ENCODE measurements around the gene C3orf22. TPM values are rescaled to one million over a fixed set of nuclear protein-coding genes. Genes with fewer than 3 reads are reported as not detected.

The C3orf22 gene
- total RNA-seq, 1 experiment from 2014 or later: not detected

- H3K36me3 ChIP-seq: no peaks in the 10 kb centered on the region
- DNase-seq (ENCODE audit: low read depth in 1 of 2, low spot score in 2 of 2): no peak
- H3K4me3 ChIP-seq: no peak overlapping the region
- H3K27ac ChIP-seq: no peak overlapping the region
- no peaks in the 10 kb centered on the region for H3K27me3 ChIP-seq (replicated peaks)
- no peaks in the 10 kb centered on the region for H3K9me3 ChIP-seq (replicated peaks)
- peaks cover 6% of the 10 kb centered on the region for H3K4me1 ChIP-seq (replicated peaks)
Observed at GRCh38 chr3:126514161-126514560, 44.6 kb downstream of the C3orf22 start.

DNA sequence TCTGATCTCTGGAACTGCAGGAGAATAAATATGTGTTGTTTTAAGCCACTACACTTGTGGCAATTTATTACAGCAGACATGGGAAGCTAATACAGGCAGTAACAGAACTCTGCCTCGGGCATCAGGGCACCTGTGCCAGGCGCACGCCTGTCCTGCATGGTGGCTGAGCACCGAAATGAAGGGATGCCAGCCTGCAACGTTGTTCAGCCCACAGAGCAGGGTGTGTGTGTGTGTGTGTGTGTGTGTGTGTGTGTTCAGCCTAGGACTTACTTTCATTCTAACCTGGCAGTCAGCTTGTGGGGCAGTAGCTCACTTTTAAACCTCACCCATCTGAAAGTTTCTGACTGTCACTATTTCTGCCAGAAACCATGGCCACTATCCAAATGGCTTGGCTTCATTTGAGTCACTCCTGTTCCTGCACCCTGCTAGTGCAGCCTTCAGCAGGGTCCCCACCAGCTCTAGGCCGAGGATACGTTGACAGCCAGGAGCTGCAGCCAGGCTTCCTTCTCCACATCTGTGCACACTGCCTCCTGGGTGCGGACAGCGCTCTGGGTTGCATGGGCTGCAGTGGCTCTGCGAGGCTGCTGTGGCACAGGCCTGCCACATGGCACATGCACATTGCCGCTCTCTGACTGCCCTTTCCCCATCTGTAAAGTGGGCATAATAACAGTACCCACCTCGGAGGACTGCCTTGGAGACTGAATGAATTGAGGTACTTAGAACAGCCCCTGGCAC is 45.6 kb downstream of the C3orf22 start:
- no peak overlapping the region for H3K27ac ChIP-seq
- H3K9me3 ChIP-seq (replicated peaks): no peaks in the 10 kb centered on the region
- H3K36me3 ChIP-seq: no peaks in the 10 kb centered on the region
- no peaks in the 10 kb centered on the region for H3K27me3 ChIP-seq (replicated peaks)
- H3K4me3 ChIP-seq: no peak overlapping the region
- peaks cover 13% of the 10 kb centered on the region for H3K4me1 ChIP-seq (replicated peaks)
- no peak for DNase-seq (ENCODE audit: low read depth in 1 of 2, low spot score in 2 of 2)

DNA sequence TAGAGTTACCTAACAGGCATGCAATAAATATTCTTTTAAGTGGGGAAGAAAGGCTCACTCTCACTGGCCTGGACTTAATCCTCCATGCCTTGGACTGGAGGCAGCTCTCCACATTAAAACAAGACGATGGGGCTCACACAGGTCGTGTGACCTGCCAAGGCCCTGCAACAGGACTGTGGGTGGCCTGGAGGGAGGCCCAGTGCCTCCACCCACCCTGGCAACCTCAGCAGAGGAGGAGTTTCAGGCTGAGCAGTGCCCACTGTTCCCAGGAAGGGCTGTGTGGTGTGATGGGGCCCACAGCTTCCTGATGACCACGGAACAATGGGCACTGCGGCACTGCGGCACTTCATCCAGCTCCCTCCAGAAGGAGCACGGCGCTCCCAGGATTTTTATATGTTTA is 46.7 kb downstream of the C3orf22 start:
- no peak overlapping the region for H3K27ac ChIP-seq
- H3K9me3 ChIP-seq (replicated peaks): no peaks in the 10 kb centered on the region
- H3K27me3 ChIP-seq (replicated peaks): no peaks in the 10 kb centered on the region
- no peaks in the 10 kb centered on the region for H3K36me3 ChIP-seq
- H3K4me3 ChIP-seq: no peak overlapping the region
- H3K4me1 ChIP-seq (replicated peaks): peaks cover 13% of the 10 kb centered on the region
- peak in 1 of 2 experiments; percentile 23 for DNase-seq (ENCODE audit: low read depth in 1 of 2, low spot score in 2 of 2)

DNA sequence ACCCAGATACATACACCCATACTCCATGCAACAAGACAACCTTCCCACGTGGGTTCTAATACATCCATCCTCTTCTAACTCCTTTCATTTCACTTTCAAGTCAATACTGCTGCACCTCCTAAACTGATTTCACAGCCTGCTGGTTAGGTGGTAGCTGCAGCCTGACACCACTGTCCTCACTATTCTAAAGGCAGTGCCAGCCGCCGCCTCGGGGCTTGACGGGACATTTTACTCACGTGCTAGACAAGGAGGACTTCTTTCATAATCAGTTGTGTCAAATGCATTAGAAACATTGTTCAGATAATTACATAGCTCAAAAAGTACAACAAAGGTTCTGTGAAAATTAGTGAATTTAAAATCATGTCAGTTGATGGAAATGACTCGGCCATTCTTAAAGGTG is 47.4 kb downstream of the C3orf22 start:
- H3K9me3 ChIP-seq (replicated peaks): no peaks in the 10 kb centered on the region
- H3K4me3 ChIP-seq: no peak overlapping the region
- no peaks in the 10 kb centered on the region for H3K27me3 ChIP-seq (replicated peaks)
- H3K4me1 ChIP-seq (replicated peaks): peaks cover 13% of the 10 kb centered on the region
- H3K36me3 ChIP-seq: no peaks in the 10 kb centered on the region
- no peak for DNase-seq (ENCODE audit: low read depth in 1 of 2, low spot score in 2 of 2)
- H3K27ac ChIP-seq: no peak overlapping the region

- Histone ChIP-seq H3K4me3 (no peak overlapping the region), H3K4me1 (replicated peaks) (peaks cover 13% of the 10 kb centered on the region), H3K27ac (no peak overlapping the region), H3K27me3 (replicated peaks) (no peaks in the 10 kb centered on the region), H3K9me3 (replicated peaks) (no peaks in the 10 kb centered on the region), H3K36me3 (no peaks in the 10 kb centered on the region)
- DNase-seq (ENCODE audit: low read depth in 1 of 2, low spot score in 2 of 2): no peak
Observed at GRCh38 chr3:126510308-126510910, 48.3 kb downstream of the C3orf22 start.

- Histone ChIP-seq H3K4me3 (no peak overlapping the region), H3K9me3 (replicated peaks) (no peaks in the 10 kb centered on the region), H3K36me3 (no peaks in the 10 kb centered on the region), H3K27me3 (replicated peaks) (no peaks in the 10 kb centered on the region), H3K4me1 (replicated peaks) (peaks cover 13% of the 10 kb centered on the region), H3K27ac (no peak overlapping the region)
- DNase-seq (ENCODE audit: low read depth in 1 of 2, low spot score in 2 of 2): no peak
Observed at GRCh38 chr3:126509597-126510307, 49.0 kb downstream of the C3orf22 start.

- no peaks in the 10 kb centered on the region for H3K36me3 ChIP-seq
- H3K4me3 ChIP-seq: no peak overlapping the region
- no peaks in the 10 kb centered on the region for H3K9me3 ChIP-seq (replicated peaks)
- no peak for DNase-seq (ENCODE audit: low read depth in 1 of 2, low spot score in 2 of 2)
- peak overlapping the region; percentile 48 for H3K27ac ChIP-seq
- no peaks in the 10 kb centered on the region for H3K27me3 ChIP-seq (replicated peaks)
- H3K4me1 ChIP-seq (replicated peaks): peaks cover 13% of the 10 kb centered on the region
Observed at GRCh38 chr3:126508564-126508964, 50.2 kb downstream of the C3orf22 start.

- DNase-seq (ENCODE audit: low read depth in 1 of 2, low spot score in 2 of 2): no peak
- Histone ChIP-seq H3K4me1 (replicated peaks) (peaks cover 13% of the 10 kb centered on the region), H3K27ac (no peak overlapping the region), H3K36me3 (no peaks in the 10 kb centered on the region), H3K9me3 (replicated peaks) (no peaks in the 10 kb centered on the region), H3K4me3 (no peak overlapping the region), H3K27me3 (replicated peaks) (no peaks in the 10 kb centered on the region)
Observed at GRCh38 chr3:126507886-126508285, 50.8 kb downstream of the C3orf22 start.

GRCh38 chr3:126503701-126504100 is 55.0 kb downstream of the C3orf22 start:
- H3K27me3 ChIP-seq (replicated peaks): no peaks in the 10 kb centered on the region
- H3K9me3 ChIP-seq (replicated peaks): no peaks in the 10 kb centered on the region

GRCh38 chr3:126502656-126503055 is 56.1 kb downstream of the C3orf22 start:
- Histone ChIP-seq H3K27me3 (replicated peaks) (no peaks in the 10 kb centered on the region), H3K27ac (no peak overlapping the region), H3K4me3 (no peak overlapping the region), H3K36me3 (no peaks in the 10 kb centered on the region), H3K4me1 (replicated peaks) (no peaks in the 10 kb centered on the region), H3K9me3 (replicated peaks) (no peaks in the 10 kb centered on the region)
- no peak for DNase-seq (ENCODE audit: low read depth in 1 of 2, low spot score in 2 of 2)

More at GRCh38 chr3:126503701-126504100, 55.0 kb downstream of the C3orf22 start:
- peaks cover 5% of the 10 kb centered on the region for H3K4me1 ChIP-seq (replicated peaks)
- no peak overlapping the region for H3K27ac ChIP-seq
- H3K4me3 ChIP-seq: no peak overlapping the region
- DNase-seq (ENCODE audit: low read depth in 1 of 2, low spot score in 2 of 2): no peak
- H3K36me3 ChIP-seq: no peaks in the 10 kb centered on the region

DNA sequence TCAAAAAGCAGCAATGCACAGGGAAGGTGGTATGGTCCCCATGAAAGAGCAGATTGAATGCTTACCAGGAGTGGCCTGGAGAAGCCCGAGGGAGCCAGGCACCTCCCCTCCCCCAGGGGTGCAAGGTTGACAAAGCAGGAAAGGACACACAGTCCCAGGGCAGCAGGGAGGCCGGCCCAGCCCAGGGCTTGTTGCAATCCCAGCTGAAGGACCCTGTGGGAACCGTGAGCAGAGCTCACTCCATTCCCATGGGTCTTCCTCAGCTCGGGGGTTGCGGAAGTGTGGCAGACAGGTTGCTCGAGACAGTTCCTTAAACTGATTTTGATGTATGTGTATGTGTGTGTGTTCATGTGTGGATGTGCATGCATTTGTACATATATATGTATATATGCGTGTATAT is 57.0 kb downstream of the C3orf22 start:
- no peaks in the 10 kb centered on the region for H3K9me3 ChIP-seq (replicated peaks)
- H3K36me3 ChIP-seq: no peaks in the 10 kb centered on the region
- H3K4me3 ChIP-seq: no peak overlapping the region
- H3K27me3 ChIP-seq (replicated peaks): no peaks in the 10 kb centered on the region
- H3K4me1 ChIP-seq (replicated peaks): no peaks in the 10 kb centered on the region
- no peak overlapping the region for H3K27ac ChIP-seq
- DNase-seq (ENCODE audit: low read depth in 1 of 2, low spot score in 2 of 2): no peak

- no peak overlapping the region for H3K4me3 ChIP-seq
Observed at GRCh38 chr3:126501054-126501453, 57.7 kb downstream of the C3orf22 start.

GRCh38 chr3:126500016-126500415 is 58.7 kb downstream of the C3orf22 start:
- no peaks in the 10 kb centered on the region for H3K27me3 ChIP-seq (replicated peaks)
- H3K27ac ChIP-seq: no peak overlapping the region

More at GRCh38 chr3:126501054-126501453, 57.7 kb downstream of the C3orf22 start:
- H3K9me3 ChIP-seq (replicated peaks): no peaks in the 10 kb centered on the region
- H3K36me3 ChIP-seq: no peaks in the 10 kb centered on the region
- no peak overlapping the region for H3K27ac ChIP-seq
- no peak for DNase-seq (ENCODE audit: low read depth in 1 of 2, low spot score in 2 of 2)
- no peaks in the 10 kb centered on the region for H3K4me1 ChIP-seq (replicated peaks)
- no peaks in the 10 kb centered on the region for H3K27me3 ChIP-seq (replicated peaks)

More at GRCh38 chr3:126500016-126500415, 58.7 kb downstream of the C3orf22 start:
- Histone ChIP-seq H3K4me1 (replicated peaks) (no peaks in the 10 kb centered on the region), H3K4me3 (no peak overlapping the region), H3K9me3 (replicated peaks) (no peaks in the 10 kb centered on the region), H3K36me3 (no peaks in the 10 kb centered on the region)
- DNase-seq (ENCODE audit: low read depth in 1 of 2, low spot score in 2 of 2): no peak
